MG63 (cell line): ENCODE data around the gene PRKG1. TPM values are rescaled to one million over a fixed set of nuclear protein-coding genes. Genes with fewer than 3 reads are reported as not detected.

Source experiments
- DNase-seq: peaks from one replicate; pipeline ENCODE4 v3.0.0-alpha.2; 2020
- H3K27me3 ChIP-seq: fragments of 250-450 bp; sonication (Bioruptor Pico); 2 replicates; pipeline ENCODE4 v1.5.1; 2020; ENCODE audit warnings: mild to moderate bottlenecking, moderate library complexity
- H3K36me3 ChIP-seq: fragments of 250-450 bp; sonication (Bioruptor Pico); 2 replicates; pipeline ENCODE4 v1.5.1; 2020; ENCODE audit warnings: mild to moderate bottlenecking, moderate library complexity
- H3K4me3 ChIP-seq: fragments of 250-450 bp; sonication (Bioruptor Pico); 2 replicates; pipeline ENCODE4 v1.5.1; 2020; ENCODE audit warnings: mild to moderate bottlenecking, moderate library complexity
- H3K9me3 ChIP-seq: fragments of 250-450 bp; sonication (Bioruptor Pico); 2 replicates; pipeline ENCODE4 v1.5.1; 2020; ENCODE audit warnings: mild to moderate bottlenecking, moderate library complexity
- total RNA-seq: library from RNA; depleted of rRNA; stranded (reverse); fragments of >200 nt; shearing (Covaris generic); gene quantifications from 2 replicates; pipeline ENCODE4 v1.2.3, GENCODE V29; 2014; ENCODE audit warnings: low replicate concordance

Gene PRKG1
- total RNA-seq, 1 experiment from 2014 or later: 3.9 TPM

DNA sequence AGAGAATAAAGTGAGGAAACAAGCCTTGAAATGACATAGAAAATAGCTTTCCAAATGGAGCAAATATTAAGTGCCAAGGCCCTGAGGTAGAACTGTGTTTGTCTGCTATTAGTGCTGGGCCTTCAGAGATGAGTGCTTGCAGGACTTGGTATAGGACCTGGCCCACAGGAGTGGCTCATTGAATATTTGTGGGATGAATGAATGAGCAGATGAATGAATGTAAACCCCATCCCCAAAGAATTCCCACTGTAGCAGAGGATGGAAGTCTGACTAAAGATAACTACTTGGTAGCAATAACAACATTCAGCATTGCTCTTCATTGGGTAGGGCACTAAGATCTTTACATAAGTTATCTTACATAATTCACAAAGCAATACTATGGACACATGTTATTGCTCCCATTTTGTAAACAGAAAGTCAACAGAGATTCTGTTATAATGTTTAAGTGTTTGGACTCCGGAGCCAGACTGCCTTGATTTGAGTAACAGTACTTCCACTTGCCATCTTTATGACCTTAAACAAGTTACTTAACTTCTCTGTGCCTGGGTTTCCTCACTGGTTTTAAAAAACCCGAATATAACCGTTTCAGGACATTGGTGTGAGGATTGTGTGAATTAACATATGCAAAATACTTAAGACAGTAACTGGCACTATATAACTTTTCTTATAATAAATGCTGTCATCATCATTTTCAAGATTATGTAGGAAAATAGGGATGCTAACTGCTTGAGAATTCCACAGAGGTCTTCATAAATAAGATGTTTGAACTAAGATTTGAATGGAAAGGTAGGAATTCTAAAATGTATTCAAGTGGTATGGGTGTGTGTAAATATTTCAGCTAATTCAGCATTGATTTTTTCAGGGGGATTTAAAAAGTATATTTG, 141.9 kb downstream of the PRKG1 start:
- Histone ChIP-seq H3K36me3 (no peaks in the 10 kb centered on the region), H3K9me3 (no peaks in the 10 kb centered on the region), H3K4me3 (no peak overlapping the region), H3K27me3 (no peaks in the 10 kb centered on the region)
- DNase-seq: no peak

DNA sequence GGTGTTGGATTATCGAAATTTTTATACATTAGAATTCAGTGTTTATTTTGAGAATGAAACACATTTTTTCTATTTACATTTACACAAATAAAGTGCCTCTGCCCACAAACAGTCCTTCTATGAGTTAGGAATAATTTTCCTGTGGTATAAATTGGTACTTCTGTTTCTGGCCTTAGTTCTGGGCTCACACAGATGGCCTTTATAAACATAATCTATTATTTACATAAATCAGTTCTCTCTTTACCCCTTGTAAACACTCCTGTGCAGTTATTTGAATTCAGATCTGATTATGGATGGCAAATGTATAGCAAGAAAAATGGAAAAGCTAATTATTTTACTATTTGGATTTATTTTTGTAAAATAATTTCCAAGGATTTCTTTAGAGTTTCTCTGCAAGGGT, 143.2 kb downstream of the PRKG1 start:
- H3K9me3 ChIP-seq: no peaks in the 10 kb centered on the region
- no peak for DNase-seq

DNA sequence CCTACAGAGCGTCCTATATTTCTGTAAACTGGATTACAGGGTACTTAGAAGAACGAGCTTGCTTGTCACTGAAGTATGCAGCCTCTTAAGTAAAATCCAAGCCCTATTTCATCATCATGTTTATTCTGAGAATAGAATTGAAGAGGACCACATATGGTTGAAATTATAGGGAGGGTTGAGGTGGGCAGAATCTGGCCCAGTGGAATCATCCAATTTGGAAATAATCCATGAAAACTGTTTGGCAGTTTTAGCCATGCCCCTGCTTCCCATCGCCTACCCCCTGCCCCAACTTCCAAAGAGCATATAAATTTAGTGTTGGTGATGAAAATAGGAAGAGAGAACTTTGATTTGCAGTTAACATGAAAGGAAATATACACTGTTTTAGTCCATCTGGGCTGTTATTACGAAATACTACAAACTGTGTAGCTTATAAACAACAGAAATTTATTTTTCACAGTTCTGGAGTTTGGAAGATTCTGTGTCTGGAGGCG, 150.4 kb downstream of the PRKG1 start:
- H3K36me3 ChIP-seq: no peaks in the 10 kb centered on the region
- peak; percentile 14 for DNase-seq
- H3K4me3 ChIP-seq: peak overlapping the region; percentile 34
- H3K27me3 ChIP-seq: no peaks in the 10 kb centered on the region
- H3K9me3 ChIP-seq: no peaks in the 10 kb centered on the region

More for the DNA sequence above, 143.2 kb downstream of the PRKG1 start:
- Histone ChIP-seq H3K27me3 (no peaks in the 10 kb centered on the region), H3K4me3 (no peak overlapping the region), H3K36me3 (no peaks in the 10 kb centered on the region)

DNA sequence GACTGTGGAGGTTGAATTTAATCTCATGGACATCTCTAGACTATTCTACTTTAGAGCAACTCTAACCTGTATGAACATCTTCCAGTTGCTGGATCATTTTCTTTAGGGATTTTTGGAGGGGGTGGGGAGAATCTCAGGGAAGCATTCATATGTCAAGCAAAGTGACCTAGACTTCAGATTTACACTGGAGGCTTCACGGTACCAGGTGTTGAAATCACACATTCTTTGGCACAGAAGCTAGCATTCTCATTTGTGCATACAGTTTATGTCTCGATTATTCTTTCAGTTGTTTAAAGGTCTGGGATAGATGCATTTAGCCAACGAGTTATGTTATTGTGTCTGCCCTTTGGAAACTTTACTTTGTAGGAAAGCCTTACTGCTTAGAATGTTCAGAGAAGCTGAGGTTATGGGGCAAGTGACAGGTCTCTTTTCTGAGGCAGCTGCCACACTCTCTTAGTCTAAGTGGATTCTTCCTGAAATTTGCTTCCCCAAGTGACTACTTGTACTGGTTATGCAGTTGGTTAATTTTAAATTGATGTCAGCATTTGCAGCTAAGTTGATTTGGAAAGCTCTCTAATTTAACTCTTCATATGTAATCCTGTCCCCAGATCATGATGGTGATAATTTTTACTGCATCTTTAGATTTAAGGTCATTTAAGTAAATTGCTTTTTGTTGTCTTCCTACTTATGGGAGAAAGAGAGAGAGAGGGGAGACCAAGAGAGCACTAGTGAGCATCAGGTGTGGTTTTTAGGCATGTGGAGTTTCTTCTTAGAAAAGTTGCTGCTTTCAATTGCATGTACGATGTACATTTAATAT, 153.8 kb downstream of the PRKG1 start:
- DNase-seq: no peak
- H3K4me3 ChIP-seq: no peak overlapping the region
- H3K36me3 ChIP-seq: no peaks in the 10 kb centered on the region
- H3K9me3 ChIP-seq: no peaks in the 10 kb centered on the region
- H3K27me3 ChIP-seq: no peaks in the 10 kb centered on the region

DNA sequence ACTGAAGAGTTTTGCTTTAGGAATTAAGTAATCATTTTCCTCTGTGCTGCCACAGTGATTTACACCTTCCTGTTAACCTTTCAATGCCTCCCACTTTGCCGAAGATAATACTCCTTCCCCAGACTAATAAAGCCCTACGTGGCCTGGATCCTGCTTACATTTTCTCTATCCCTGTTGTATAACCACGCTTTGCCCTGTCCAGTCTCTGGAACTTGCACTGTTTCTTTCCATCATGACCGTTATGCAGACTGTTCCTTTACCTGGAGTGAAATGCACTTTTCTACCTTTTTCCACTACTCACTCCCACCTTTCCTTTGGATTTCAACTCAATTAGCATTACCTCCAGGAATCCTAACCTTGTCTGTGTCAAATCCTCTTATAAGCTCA, 154.4 kb downstream of the PRKG1 start:
- no peaks in the 10 kb centered on the region for H3K36me3 ChIP-seq
- no peak for DNase-seq
- H3K27me3 ChIP-seq: no peaks in the 10 kb centered on the region
- no peak overlapping the region for H3K4me3 ChIP-seq
- H3K9me3 ChIP-seq: no peaks in the 10 kb centered on the region

DNA sequence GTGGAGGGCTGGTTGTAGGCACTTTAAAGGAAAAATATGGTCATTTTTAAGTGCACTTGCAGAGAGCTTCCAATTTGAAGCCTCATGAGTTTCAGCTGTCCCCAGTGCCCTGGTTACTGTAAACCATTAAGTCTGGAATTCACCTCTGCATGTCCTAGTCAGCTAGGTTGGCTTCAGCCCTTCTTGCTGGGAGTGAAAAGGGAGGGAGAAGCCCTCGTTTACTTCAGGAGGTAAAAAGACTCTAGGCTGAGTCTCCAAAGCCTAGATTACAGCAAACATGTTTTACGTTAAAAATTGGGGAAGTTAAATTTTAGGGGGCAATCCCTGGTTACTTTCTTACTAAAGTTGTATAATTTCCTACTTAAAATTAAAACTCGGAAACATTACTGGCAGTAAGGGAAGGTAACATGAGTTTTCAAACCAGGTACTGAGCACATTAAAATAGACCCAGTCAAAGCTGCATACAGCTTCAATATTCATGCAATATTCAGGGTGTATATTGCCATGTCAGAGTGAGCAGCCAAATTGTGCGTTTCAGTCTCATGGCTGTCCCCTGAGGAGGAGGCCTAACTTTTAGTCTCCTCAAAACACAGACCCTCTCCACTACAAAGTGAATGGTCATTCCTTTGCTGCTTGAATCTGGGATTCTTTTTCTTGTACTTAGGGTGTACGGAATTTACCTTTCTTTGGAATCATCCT, 156.7 kb downstream of the PRKG1 start:
- Histone ChIP-seq H3K36me3 (no peaks in the 10 kb centered on the region), H3K9me3 (no peaks in the 10 kb centered on the region), H3K4me3 (no peak overlapping the region), H3K27me3 (no peaks in the 10 kb centered on the region)
- no peak for DNase-seq

DNA sequence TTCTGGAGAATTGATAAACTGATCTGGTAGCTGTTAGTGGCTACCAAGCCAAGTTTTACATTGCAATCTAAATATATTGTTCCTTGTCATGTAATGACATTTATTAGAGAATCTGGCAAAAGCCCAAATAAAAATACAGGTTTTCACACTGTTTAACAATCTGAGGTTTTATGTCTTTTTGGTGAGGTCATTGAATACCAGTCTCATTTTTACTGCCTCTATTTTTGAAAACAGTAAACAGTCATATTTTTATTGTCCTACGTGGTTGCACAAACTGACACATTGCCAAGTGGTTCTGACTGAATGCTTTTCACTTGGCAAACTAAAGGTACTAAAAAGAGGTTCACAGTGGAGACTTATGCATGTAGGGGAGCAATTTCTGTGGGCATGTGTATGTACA, 157.5 kb downstream of the PRKG1 start:
- Histone ChIP-seq H3K4me3 (no peak overlapping the region), H3K9me3 (no peaks in the 10 kb centered on the region), H3K27me3 (no peaks in the 10 kb centered on the region), H3K36me3 (no peaks in the 10 kb centered on the region)
- DNase-seq: peak; percentile 32

DNA sequence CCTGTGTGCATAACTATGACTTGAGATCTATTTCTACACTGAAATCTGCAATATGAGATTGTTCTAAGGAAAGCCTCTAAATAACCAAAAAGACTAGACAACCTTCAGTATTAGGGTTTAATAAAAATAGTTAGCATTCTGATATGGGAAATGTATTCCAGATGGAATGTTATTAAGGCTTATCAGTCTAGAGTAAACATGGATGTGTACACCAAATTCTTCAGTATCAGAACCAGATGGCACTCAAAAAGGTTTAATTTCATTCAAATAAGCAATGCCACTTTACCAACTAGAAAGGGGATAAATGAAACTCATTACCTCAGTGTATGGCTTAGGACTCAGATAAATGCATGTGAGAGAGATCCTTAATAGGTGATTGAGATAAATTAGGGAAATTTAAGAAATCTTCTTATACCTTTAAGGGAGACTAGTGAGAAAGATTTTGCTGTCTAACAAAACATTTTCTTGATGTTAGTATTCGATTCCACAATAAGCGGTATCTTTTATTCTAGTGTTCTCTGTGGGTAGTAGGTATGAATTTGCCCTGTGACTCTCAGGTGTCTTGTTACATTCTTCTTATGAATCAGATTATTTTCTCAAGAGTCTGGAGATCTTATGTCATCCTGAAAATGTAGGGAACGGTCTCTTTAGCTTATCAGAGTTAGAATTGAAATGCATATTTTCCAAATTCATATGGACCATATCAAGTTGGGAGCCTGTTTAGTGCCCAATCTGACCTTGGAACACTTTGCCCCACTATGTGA, 159.2 kb downstream of the PRKG1 start:
- Histone ChIP-seq H3K27me3 (no peaks in the 10 kb centered on the region), H3K4me3 (no peak overlapping the region), H3K36me3 (no peaks in the 10 kb centered on the region), H3K9me3 (no peaks in the 10 kb centered on the region)
- DNase-seq: no peak

DNA sequence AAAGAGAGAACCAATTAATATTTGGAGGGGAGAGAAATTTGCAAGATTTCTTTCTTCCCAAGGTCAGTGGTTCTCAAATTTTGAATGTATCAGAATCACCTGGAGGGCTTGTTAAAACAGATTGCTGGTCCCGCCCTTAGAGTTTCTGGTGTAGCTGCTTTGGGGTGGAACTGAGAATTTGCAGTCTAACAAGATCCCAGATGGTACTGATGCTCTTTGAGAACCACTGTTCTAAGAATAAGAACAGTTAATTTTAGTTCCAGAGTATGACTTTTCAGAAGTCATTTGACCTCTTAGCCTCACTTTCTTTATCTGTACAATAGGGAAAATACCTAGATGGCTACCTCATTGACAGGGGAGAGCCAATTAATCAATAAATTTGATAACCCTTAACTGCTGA, 161.6 kb downstream of the PRKG1 start:
- H3K36me3 ChIP-seq: no peaks in the 10 kb centered on the region
- no peak overlapping the region for H3K4me3 ChIP-seq
- no peaks in the 10 kb centered on the region for H3K27me3 ChIP-seq
- no peaks in the 10 kb centered on the region for H3K9me3 ChIP-seq
- no peak for DNase-seq

DNA sequence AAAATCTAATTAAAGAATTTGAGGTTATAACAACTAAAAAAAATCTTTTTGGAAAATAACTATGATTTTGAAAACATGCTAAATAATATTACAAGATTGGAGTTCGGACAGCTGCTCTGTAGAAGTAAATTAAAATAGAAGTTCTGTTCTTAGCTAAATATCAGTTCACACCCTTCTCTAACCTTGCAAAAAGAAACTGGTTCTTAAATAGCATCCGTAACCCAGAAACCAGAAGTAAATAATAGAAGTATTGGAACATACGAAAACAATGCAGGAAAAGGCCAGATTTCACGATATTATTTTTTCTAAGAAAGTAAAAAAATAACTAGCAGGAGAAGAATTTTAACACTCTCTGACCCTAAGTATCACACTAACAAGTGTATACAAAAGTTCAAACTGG, 164.7 kb downstream of the PRKG1 start:
- no peak for DNase-seq
- H3K4me3 ChIP-seq: no peak overlapping the region
- no peaks in the 10 kb centered on the region for H3K9me3 ChIP-seq
- H3K27me3 ChIP-seq: no peaks in the 10 kb centered on the region
- H3K36me3 ChIP-seq: no peaks in the 10 kb centered on the region

DNA sequence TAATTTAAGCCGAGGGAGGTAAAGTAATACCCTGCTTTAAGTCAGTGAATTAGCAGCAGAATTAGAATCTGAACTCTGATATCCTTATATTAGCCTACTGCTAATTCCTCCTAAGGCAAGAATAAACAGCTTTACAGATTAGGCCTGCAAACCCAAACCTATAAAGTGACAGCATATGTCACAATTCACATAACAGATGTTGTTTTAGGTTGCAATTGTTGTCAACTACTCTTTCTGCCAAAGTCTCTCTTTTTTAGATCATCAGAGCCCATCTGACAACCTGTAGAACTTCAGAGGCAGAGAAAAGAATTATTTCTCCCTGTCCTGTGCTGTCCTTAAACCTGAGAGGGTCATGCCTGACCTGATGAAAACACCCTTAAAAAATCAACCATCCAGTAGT, 167.2 kb downstream of the PRKG1 start:
- Histone ChIP-seq H3K27me3 (no peaks in the 10 kb centered on the region), H3K36me3 (no peaks in the 10 kb centered on the region), H3K4me3 (no peak overlapping the region), H3K9me3 (no peaks in the 10 kb centered on the region)
- DNase-seq: no peak

DNA sequence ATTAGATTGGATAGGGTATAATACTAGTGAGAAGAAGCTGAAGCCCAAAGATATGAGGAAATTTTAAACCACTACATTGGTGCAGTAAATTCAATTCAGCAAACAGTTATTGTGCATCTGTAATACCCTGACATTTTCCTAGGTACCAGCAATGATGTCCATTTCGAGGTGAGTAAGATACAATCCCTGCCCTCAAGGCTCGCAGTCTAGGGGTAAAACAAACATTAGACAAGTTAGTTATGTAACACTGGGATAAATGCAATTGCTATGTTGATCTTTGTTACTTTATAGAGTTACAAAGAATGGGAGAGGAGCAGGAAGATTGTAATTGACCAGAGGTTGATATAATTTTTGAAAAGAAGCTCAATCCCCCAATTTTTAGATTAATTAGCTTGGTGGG, 168.1 kb downstream of the PRKG1 start:
- Histone ChIP-seq H3K9me3 (no peaks in the 10 kb centered on the region), H3K27me3 (no peaks in the 10 kb centered on the region), H3K36me3 (no peaks in the 10 kb centered on the region), H3K4me3 (no peak overlapping the region)
- DNase-seq: no peak

DNA sequence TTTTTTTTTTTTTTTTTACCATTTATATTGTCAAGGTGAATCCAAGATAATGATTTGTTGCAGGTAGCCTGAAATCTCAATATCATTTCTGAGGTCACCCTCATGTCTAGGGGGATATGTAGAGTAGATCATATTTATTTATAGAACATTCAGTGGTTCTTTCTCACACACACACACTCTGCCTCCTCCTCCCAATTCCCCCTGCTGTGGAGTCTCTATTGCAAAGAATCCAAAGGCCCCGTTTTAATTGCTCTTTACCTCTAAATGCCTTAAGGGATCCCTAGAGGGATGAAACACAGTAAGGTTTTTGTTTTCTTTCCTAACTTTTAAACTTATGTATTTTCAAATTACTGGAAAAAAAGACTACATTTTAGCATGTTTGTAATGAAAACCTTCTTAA, 170.0 kb downstream of the PRKG1 start:
- no peak for DNase-seq
- no peaks in the 10 kb centered on the region for H3K27me3 ChIP-seq
- H3K36me3 ChIP-seq: no peaks in the 10 kb centered on the region
- no peak overlapping the region for H3K4me3 ChIP-seq
- H3K9me3 ChIP-seq: no peaks in the 10 kb centered on the region

DNA sequence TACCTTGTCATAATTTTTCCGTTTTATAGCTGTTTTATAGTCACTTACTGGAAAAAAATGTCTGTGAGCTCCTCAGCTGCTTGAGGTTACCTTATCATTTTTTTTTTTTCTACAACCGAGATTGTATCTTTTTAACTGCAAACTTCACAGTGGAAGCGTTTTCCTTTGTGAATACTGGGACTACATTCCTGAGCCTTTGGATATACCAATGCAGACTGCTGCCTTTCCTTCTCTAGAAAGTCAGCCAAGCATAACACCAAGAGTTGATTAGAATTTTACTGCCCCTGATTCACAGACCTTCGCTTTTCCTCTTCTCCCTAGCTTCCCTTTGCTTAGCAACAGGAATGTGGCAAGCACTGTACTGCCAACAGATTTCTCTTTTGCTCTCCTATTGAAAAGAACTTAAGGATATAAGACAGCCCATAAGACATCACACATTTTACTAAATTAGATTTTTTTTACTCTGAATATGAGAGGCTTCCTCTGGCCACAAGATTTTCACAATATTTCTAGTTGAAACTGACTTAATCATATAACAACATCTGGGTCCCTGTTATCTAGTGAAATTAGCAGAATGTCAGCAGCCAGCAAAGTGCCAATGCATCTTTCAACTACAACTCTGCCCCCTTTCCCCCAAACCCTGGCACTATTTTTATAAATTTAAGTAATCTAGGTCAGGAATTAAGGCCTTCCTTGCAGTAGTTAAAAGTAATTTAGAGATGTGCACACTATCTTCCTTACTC, 170.6 kb downstream of the PRKG1 start:
- no peaks in the 10 kb centered on the region for H3K9me3 ChIP-seq
- DNase-seq: peak; percentile 23
- no peaks in the 10 kb centered on the region for H3K36me3 ChIP-seq
- H3K4me3 ChIP-seq: no peak overlapping the region
- no peaks in the 10 kb centered on the region for H3K27me3 ChIP-seq

DNA sequence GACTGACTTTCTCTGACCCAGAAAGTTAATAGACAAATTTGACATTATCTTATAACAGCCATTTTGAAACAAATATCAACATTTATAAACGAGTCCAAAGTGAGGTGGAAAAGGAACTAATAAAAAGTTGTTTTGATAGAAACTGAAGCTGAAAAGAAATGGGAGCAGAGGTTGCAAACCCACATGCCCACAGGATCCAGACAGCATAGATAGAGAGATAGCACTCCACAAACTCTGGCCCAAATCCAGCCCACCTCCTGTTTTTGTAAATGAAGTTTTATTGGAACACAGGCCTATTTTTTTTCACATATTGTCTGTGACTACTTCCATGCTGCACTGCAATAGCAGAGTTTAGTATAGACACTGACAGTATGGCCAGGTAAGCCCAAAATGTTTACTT, 171.9 kb downstream of the PRKG1 start:
- H3K4me3 ChIP-seq: no peak overlapping the region
- H3K9me3 ChIP-seq: no peaks in the 10 kb centered on the region
- no peaks in the 10 kb centered on the region for H3K27me3 ChIP-seq
- H3K36me3 ChIP-seq: no peaks in the 10 kb centered on the region
- DNase-seq: no peak
